SU-DHL-6 (cell line): ENCODE measurements around the gene DDX27.

Experiments
- EZH2phosphoT487 ChIP-seq: fragments of 200-600 bp; sonication (generic), shearing (Covaris generic); conservative IDR thresholded peaks from 2 replicates; pipeline ENCODE4 v1.6.1; 2018; ENCODE audit warnings: mild to moderate bottlenecking, antibody characterized with exemption, low read length, moderate library complexity, mixed read lengths
- TF ChIP-seq, protein P1 (sequence below): fragments of 200-600 bp; sonication (generic); IDR thresholded peaks from one replicate; pipeline ENCODE4 v1.5.1; 2017; ENCODE audit warnings: antibody characterized with exemption, mild to moderate bottlenecking, low read length, moderate library complexity; ENCODE audit not compliant: insufficient read depth, poor library complexity, severe bottlenecking

DNA sequence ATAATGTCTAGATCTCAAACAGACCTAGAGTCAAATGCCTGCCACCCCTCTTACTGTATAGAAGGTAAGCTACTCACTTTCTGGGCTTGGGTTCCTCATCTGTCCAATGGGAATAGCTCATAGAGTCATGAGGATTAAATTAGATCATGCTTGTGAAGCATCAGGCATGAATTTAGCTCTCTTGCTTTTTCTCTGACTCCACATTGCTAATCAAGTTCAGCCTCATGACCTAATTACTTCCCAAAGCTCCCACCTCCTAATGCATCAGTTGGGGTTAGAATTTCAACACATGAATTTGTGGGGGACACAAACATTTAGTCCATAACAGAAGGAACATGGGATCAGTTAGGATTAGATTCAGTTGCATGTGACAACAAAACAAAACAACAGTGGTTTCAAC is 4.6 kb upstream of the DDX27 start:
- TF ChIP-seq, protein P1, sequence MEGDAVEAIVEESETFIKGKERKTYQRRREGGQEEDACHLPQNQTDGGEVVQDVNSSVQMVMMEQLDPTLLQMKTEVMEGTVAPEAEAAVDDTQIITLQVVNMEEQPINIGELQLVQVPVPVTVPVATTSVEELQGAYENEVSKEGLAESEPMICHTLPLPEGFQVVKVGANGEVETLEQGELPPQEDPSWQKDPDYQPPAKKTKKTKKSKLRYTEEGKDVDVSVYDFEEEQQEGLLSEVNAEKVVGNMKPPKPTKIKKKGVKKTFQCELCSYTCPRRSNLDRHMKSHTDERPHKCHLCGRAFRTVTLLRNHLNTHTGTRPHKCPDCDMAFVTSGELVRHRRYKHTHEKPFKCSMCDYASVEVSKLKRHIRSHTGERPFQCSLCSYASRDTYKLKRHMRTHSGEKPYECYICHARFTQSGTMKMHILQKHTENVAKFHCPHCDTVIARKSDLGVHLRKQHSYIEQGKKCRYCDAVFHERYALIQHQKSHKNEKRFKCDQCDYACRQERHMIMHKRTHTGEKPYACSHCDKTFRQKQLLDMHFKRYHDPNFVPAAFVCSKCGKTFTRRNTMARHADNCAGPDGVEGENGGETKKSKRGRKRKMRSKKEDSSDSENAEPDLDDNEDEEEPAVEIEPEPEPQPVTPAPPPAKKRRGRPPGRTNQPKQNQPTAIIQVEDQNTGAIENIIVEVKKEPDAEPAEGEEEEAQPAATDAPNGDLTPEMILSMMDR: no peak
- TF ChIP-seq EZH2phosphoT487: no peak
